Endothelial cell of umbilical vein (primary cell): ENCODE results near the gene HOXB5. TPM values are rescaled to one million over a fixed set of nuclear protein-coding genes. Genes with fewer than 3 reads are reported as not detected.

Experiments
- BruUV-seq: library from RNA; stranded (reverse); fragments of 400-500 nt; replicated peaks from 2 replicates; lab custom pipeline; 2021; lab: Mats Ljungman, UMichigan
- CTCF ChIA-PET: fragments of 300-600, 350-600 bp; sonication (Branson Sonifier 250); formaldehyde crosslinking; loops from one replicate; lab custom pipeline; 2021; ENCODE audit warnings: antibody characterized with exemption, inconsistent platforms; lab: Charles Lee
- POLR2A ChIA-PET: fragments of 300-600, 350-600 bp; sonication (Branson Sonifier 250); formaldehyde crosslinking; loops from one replicate; lab custom pipeline; 2021; ENCODE audit warnings: antibody characterized with exemption, inconsistent platforms; lab: Charles Lee
- DNase-seq: peaks from one replicate; pipeline ENCODE4 v3.0.0-alpha.2; 2011; ENCODE audit warnings: low read depth, low spot score
- FAIRE-seq: peaks from 2 replicates; lab custom pipeline; 2011; peaks lifted over from hg19 to GRCh38; lab: Jason Lieb, UNC
- H2AFZ ChIP-seq: 2 replicates; pipeline ENCODE4 v1.6.0; 2012; ENCODE audit warnings: low read depth, low read length, control low read depth, inconsistent platforms
- H3K27ac ChIP-seq: 2 replicates; pipeline ENCODE4 v1.5.1; 2011; ENCODE audit warnings: low read depth, mild to moderate bottlenecking, control low read depth, low read length, moderate library complexity; ENCODE audit not compliant: insufficient read depth
- H3K27me3 ChIP-seq, 2 experiments: 2 replicates each; pipeline versions ENCODE4 v1.6.0 to v1.6.1; 2011; ENCODE audit warnings: low read length in 2 of 2, mixed read lengths in 1 of 2; ENCODE audit not compliant: control insufficient read depth in 2 of 2, insufficient read depth in 2 of 2
- H3K36me3 ChIP-seq, 2 experiments: 2 replicates in 1 of 2; 3 replicates in 1 of 2; pipeline ENCODE4 v1.5.1; 2011; ENCODE audit warnings: low read length in 2 of 2, mild to moderate bottlenecking in 1 of 2, moderate library complexity in 1 of 2; ENCODE audit not compliant: control insufficient read depth in 2 of 2, insufficient read depth in 2 of 2; ENCODE audit errors: extremely low read depth in 1 of 2
- H3K4me1 ChIP-seq: 3 replicates; pipeline ENCODE4 v1.5.1; 2011; ENCODE audit warnings: mild to moderate bottlenecking, low read length; ENCODE audit not compliant: control insufficient read depth, insufficient read depth; ENCODE audit errors: extremely low read depth
- H3K4me2 ChIP-seq: 2 replicates; pipeline ENCODE4 v1.6.1; 2011; ENCODE audit warnings: low read length, control low read depth, mixed read lengths; ENCODE audit not compliant: insufficient read depth
- H3K4me3 ChIP-seq, 3 experiments: fragments of 200-600 bp in 1 of 3; sonication (generic), shearing (Covaris generic) in 1 of 3; replicated peaks in 1 of 3; 2 replicates each; pipeline ENCODE4 v1.5.1; 2011 to 2016; ENCODE audit warnings: control low read depth in 3 of 3, low read length in 3 of 3, mild to moderate bottlenecking in 2 of 3, inconsistent platforms in 1 of 3, low read depth in 1 of 3, moderate library complexity in 1 of 3; ENCODE audit not compliant: insufficient read depth in 1 of 3
- H3K79me2 ChIP-seq: 2 replicates; pipeline ENCODE4 v1.6.0; 2012; ENCODE audit warnings: low read length, inconsistent platforms; ENCODE audit not compliant: control insufficient read depth, insufficient read depth
- H3K9ac ChIP-seq: replicated peaks from 2 replicates; pipeline ENCODE3; 2011; ENCODE audit warnings: low read length, control low read depth; ENCODE audit not compliant: insufficient read depth; ENCODE audit errors: extremely low read depth
- H3K9me1 ChIP-seq: replicated peaks from 3 replicates; pipeline ENCODE4 v1.6.0; 2011; ENCODE audit warnings: mild to moderate bottlenecking, low read length; ENCODE audit not compliant: control insufficient read depth, insufficient read depth; ENCODE audit errors: extremely low read depth
- H3K9me3 ChIP-seq: replicated peaks from 2 replicates; pipeline ENCODE4 v1.5.1; 2012; ENCODE audit warnings: low read length, inconsistent platforms; ENCODE audit not compliant: control insufficient read depth, insufficient read depth
- H4K20me1 ChIP-seq: replicated peaks from 2 replicates; pipeline ENCODE3; 2011; ENCODE audit warnings: mild to moderate bottlenecking, low read length; ENCODE audit not compliant: control insufficient read depth, insufficient read depth; ENCODE audit errors: extremely low read depth
- CTCF ChIP-seq, 2 donors: IDR thresholded peaks; 1 replicate in 1 of 2; 2 replicates in 1 of 2; pipeline ENCODE4 v1.5.1; 2011; ENCODE audit warnings: low read length in 2 of 2, mild to moderate bottlenecking in 2 of 2, moderate library complexity in 2 of 2, control low read depth in 1 of 2, inconsistent platforms in 1 of 2, low read depth in 1 of 2; ENCODE audit not compliant: insufficient read depth in 1 of 2; ENCODE audit errors: extremely low read depth in 1 of 2
- EZH2 ChIP-seq: IDR thresholded peaks from 2 replicates; pipeline ENCODE4 v1.6.1; 2012; ENCODE audit warnings: borderline replicate concordance, low read depth, mild to moderate bottlenecking, moderate library complexity, low read length, inconsistent platforms; ENCODE audit not compliant: severe bottlenecking
- FOS ChIP-seq: IDR thresholded peaks from 2 replicates; pipeline ENCODE4 v1.6.1; 2011; ENCODE audit warnings: mild to moderate bottlenecking, low read length, moderate library complexity, borderline replicate concordance; ENCODE audit not compliant: insufficient read depth
- GATA2 ChIP-seq: IDR thresholded peaks from 2 replicates; pipeline ENCODE4 v1.7.0; 2011; ENCODE audit warnings: low read depth, mild to moderate bottlenecking, moderate library complexity, mixed read lengths, low read length; ENCODE audit not compliant: insufficient read length, insufficient read depth
- JUN ChIP-seq: IDR thresholded peaks from 2 replicates; pipeline ENCODE4 v1.6.1; 2011; ENCODE audit warnings: borderline replicate concordance, low read depth; ENCODE audit not compliant: insufficient read length, insufficient read depth
- MAX ChIP-seq: IDR thresholded peaks from 2 replicates; pipeline ENCODE4 v1.6.1; 2011; ENCODE audit not compliant: insufficient read depth, insufficient read length
- MYC ChIP-seq: IDR thresholded peaks from one replicate; pipeline ENCODE4 v1.6.1; 2011; ENCODE audit warnings: mild to moderate bottlenecking, low read depth, low read length
- POLR2A ChIP-seq: IDR thresholded peaks from 2 replicates; pipeline ENCODE4 v1.6.1; 2012; ENCODE audit warnings: low read depth, mild to moderate bottlenecking, control low read depth, low read length
- POLR2AphosphoS5 ChIP-seq: IDR thresholded peaks from 2 replicates; pipeline ENCODE4 v1.6.1; 2012; ENCODE audit warnings: low read depth, mild to moderate bottlenecking, control low read depth, low read length, moderate library complexity; ENCODE audit not compliant: insufficient read depth
- dilution Hi-C: fragments of 300-500 bp; cut with MboI; formaldehyde crosslinking; loops from one replicate; pipeline ENCODE4 v1.15.0; 2019; ENCODE audit warnings: low sequenced_read_pairs; ENCODE audit not compliant: extremely low pct_ligation_motif_present
- intact Hi-C: fragments of 100-400 bp; cut with micrococcal nuclease; formaldehyde crosslinking; loops from one replicate; pipeline ENCODE4 v1.10.0; 2022
- polyA plus RNA-seq, 4 experiments: library from polyadenylated mRNA; depleted of rRNA in 3 of 4; stranded (reverse) in 3 of 4; unstranded in 1 of 4; fragments of >200 nt; gene quantifications; 2 replicates each; pipeline versions ENCODE4 v1.2.1 to v1.2.3, GENCODE V29; 2011 to 2012; ENCODE audit warnings: missing spikeins in 1 of 4
- total RNA-seq: library from RNA; stranded (reverse); gene quantifications from 2 replicates; pipeline ENCODE4 v1.2.3, GENCODE V29; 2021

Gene HOXB5
- total and polyA plus RNA-seq, 2 donors (not counting 3 experiments of a cell fraction or from before 2014, with no cell fraction given) = 2.0 to 8.5 TPM

GRCh38 chr17:48615963-48616716, 22.6 kb upstream of the HOXB5 start:
- H3K79me2 ChIP-seq = peaks cover 7% of the 10 kb centered on the region
- H3K4me3 ChIP-seq = no peak overlapping the region
- H3K4me2 ChIP-seq = no peak overlapping the region
- no TSS peak for BruUV-seq
- TF ChIP-seq EZH2 (no peak), MAX (no peak)
- H3K9me1 ChIP-seq = no peaks in the 10 kb centered on the region
- no peaks in the 10 kb centered on the region for H3K36me3 ChIP-seq
- no peak overlapping the region for H3K9ac ChIP-seq
- no peaks in the 10 kb centered on the region for H3K9me3 ChIP-seq
- POLR2A ChIA-PET = no interaction called here
- dilution Hi-C loops (no loop called here), intact Hi-C loops (loop anchor here (5.0 kb wide), 2 partner anchors 464 to 479 kb away; no protein-coding TSS in a partner anchor)
- H2AFZ ChIP-seq = no peak overlapping the region
- no peaks in the 10 kb centered on the region for H4K20me1 ChIP-seq
- no peak for DNase-seq
- no peak for FAIRE-seq
- CTCF ChIA-PET = interaction anchor here (0.8 to 4.9 kb wide), 5 partner anchors 9 to 356 kb away, joined by 3 to 26 read pairs (median 3); no protein-coding TSS in a partner anchor
- peaks cover 43 to 57% of the 10 kb centered on the region in 2 experiments for H3K27me3 ChIP-seq
- H3K4me1 ChIP-seq = peaks cover 37% of the 10 kb centered on the region
- no peak overlapping the region for H3K27ac ChIP-seq

- BruUV-seq = no TSS peak
- peaks cover 38 to 49% of the 10 kb centered on the region in 2 experiments for H3K27me3 ChIP-seq
- peaks cover 37% of the 10 kb centered on the region for H3K4me1 ChIP-seq
- H3K79me2 ChIP-seq = peaks cover 9% of the 10 kb centered on the region
- no peak for TF ChIP-seq JUN
- TF ChIP-seq MAX = no peak
- no peak for TF ChIP-seq EZH2
- no peak for TF ChIP-seq POLR2A
- TF ChIP-seq GATA2 = no peak
- TF ChIP-seq FOS = no peak
- no peak for TF ChIP-seq CTCF (IDR thresholded peaks at IDR 0.05; ENCODE audit: extremely low read depth in 1 of 2, insufficient read depth in 1 of 2, low read depth in 1 of 2, low read length in 2 of 2)
- TF ChIP-seq POLR2AphosphoS5 = no peak
- TF ChIP-seq MYC = no peak
- H3K4me3 ChIP-seq = peak within 1 kb of the TSS; percentile 46 to 52 (median 52)
- H4K20me1 ChIP-seq = no peaks in the 10 kb centered on the region
- H3K4me2 ChIP-seq = peak within 1 kb of the TSS; percentile 82
- H3K27ac ChIP-seq = no peak within 1 kb of the TSS
- intact Hi-C loops (loop anchor here (5.0 kb wide), 2 partner anchors 463 to 478 kb away; no protein-coding TSS in a partner anchor), dilution Hi-C loops (no loop called here)
- H3K9me3 ChIP-seq = no peaks in the 10 kb centered on the region
- peak; percentile 43 for FAIRE-seq
- DNase-seq = no peak
- no peaks in the 10 kb centered on the region for H3K36me3 ChIP-seq
- H3K9ac ChIP-seq = no peak within 1 kb of the TSS
- ChIA-PET CTCF (interaction anchor here (0.8 to 4.9 kb wide), 15 partner anchors 8 to 463 kb away, joined by 3 to 26 read pairs (median 6); partner anchors contain the start of gene HOXB9), POLR2A (interaction anchor here (1.2 kb wide), 1 partner anchor 11 kb away, joined by 7 read pairs; the partner anchor contains the start of gene HOXB6)
- peak within 1 kb of the TSS; percentile 90 for H2AFZ ChIP-seq
- H3K9me1 ChIP-seq = no peaks in the 10 kb centered on the region
Measured at GRCh38 chr17:48615047-48615962, 21.7 kb upstream of the HOXB5 start, which contains the start of gene HOXB8. TSS of gene HOXB8 (minus strand) at chr17:48615292. CDS start at chr17:48614704, 588 bp downstream.
